GM23338 (cell line): ENCODE data around the gene KRTAP22-2. TPM values are rescaled to one million over a fixed set of nuclear protein-coding genes. Genes with fewer than 3 reads are reported as not detected.

Experiments
- ATAC-seq: fragments of 200-7000 bp; cut with Tn5 transposase; 3 replicates; pipeline ENCODE4 v1.9.1; 2020
- DNase-seq: peaks from one replicate; pipeline ENCODE4 v3.0.0-alpha.2; 2015; ENCODE audit warnings: low spot score
- H2AFZ ChIP-seq: fragments of 200-600 bp; sonication (generic); 2 replicates; pipeline ENCODE4 v1.8.0; 2016; ENCODE audit warnings: antibody characterized with exemption, mild to moderate bottlenecking, moderate library complexity
- H3F3A ChIP-seq: fragments of 200-600 bp; sonication (generic); replicated peaks from 2 replicates; pipeline ENCODE4 v1.8.0; 2017; ENCODE audit warnings: antibody characterized with exemption, mixed run types, low read depth
- H3K27ac ChIP-seq: fragments of 200-600 bp; sonication (generic); 2 replicates; pipeline ENCODE4 v1.6.1; 2016; ENCODE audit warnings: low read depth
- H3K27me3 ChIP-seq: fragments of 200-600 bp; sonication (generic); 2 replicates; pipeline ENCODE4 v1.8.0; 2016; ENCODE audit warnings: mild to moderate bottlenecking, mixed run types, moderate library complexity; ENCODE audit not compliant: insufficient read depth
- H3K36me3 ChIP-seq: fragments of 200-600 bp; sonication (generic); 2 replicates; pipeline ENCODE4 v1.8.0; 2016; ENCODE audit warnings: mild to moderate bottlenecking; ENCODE audit not compliant: insufficient read depth
- H3K4me1 ChIP-seq: fragments of 200-600 bp; sonication (generic); 2 replicates; pipeline ENCODE4 v1.8.0; 2016; ENCODE audit warnings: mild to moderate bottlenecking, moderate library complexity; ENCODE audit not compliant: insufficient read depth
- H3K4me2 ChIP-seq: fragments of 200-600 bp; sonication (generic); 2 replicates; pipeline ENCODE4 v1.7.1; 2017; ENCODE audit warnings: mixed run types
- H3K4me3 ChIP-seq: fragments of 200-600 bp; sonication (generic); 2 replicates; pipeline ENCODE4 v1.6.1; 2016; ENCODE audit warnings: mixed run types
- H3K79me2 ChIP-seq: fragments of 200-600 bp; sonication (generic); replicated peaks from 2 replicates; pipeline ENCODE4 v1.8.0; 2017; ENCODE audit warnings: mild to moderate bottlenecking; ENCODE audit not compliant: insufficient read depth
- H3K9me2 ChIP-seq: fragments of 200-600 bp; sonication (generic); 2 replicates; pipeline ENCODE4 v1.8.0; 2017; ENCODE audit not compliant: insufficient read depth
- H4K20me1 ChIP-seq: fragments of 200-600 bp; sonication (generic); replicated peaks from 2 replicates; pipeline ENCODE4 v1.8.0; 2017; ENCODE audit warnings: mild to moderate bottlenecking; ENCODE audit not compliant: insufficient read depth
- H3K27ac Mint-ChIP-seq: 2 replicates; pipeline ENCODE4 v1.8.0; 2020; ENCODE audit warnings: inconsistent platforms, mild to moderate bottlenecking, moderate library complexity, mixed read lengths
- H3K27me3 Mint-ChIP-seq: 3 replicates; pipeline ENCODE4 v1.8.0; 2022; ENCODE audit warnings: low read depth, mild to moderate bottlenecking, moderate library complexity, mixed read lengths, inconsistent platforms; ENCODE audit not compliant: insufficient read depth, poor library complexity
- H3K36me3 Mint-ChIP-seq: 3 replicates; pipeline ENCODE4 v1.8.0; 2021; ENCODE audit warnings: low read depth, mild to moderate bottlenecking, inconsistent platforms, moderate library complexity, mixed read lengths
- H3K4me1 Mint-ChIP-seq: 3 replicates; pipeline ENCODE4 v1.8.0; 2020; ENCODE audit warnings: mild to moderate bottlenecking, inconsistent platforms, mixed read lengths
- H3K4me3 Mint-ChIP-seq: 3 replicates; pipeline ENCODE4 v1.8.0; 2021; ENCODE audit warnings: moderate library complexity, mild to moderate bottlenecking, inconsistent platforms, mixed read lengths
- H3K9me3 Mint-ChIP-seq: 3 replicates; pipeline ENCODE4 v1.8.0; 2020; ENCODE audit warnings: moderate library complexity, mild to moderate bottlenecking, inconsistent platforms, mixed read lengths
- CREB1 ChIP-seq: fragments of 250-450 bp; sonication (Bioruptor Pico); IDR thresholded peaks from 2 replicates; pipeline ENCODE4 v1.5.0; 2020; ENCODE audit warnings: low read depth, mild to moderate bottlenecking, moderate library complexity
- CTCF ChIP-seq, 2 experiments: fragments of 200-600 bp in 1 of 2; sonication (generic) in 1 of 2; conservative IDR thresholded peaks; 2 replicates each; pipeline versions ENCODE4 v1.5.1 to v1.6.1; 2016 to 2017; ENCODE audit warnings: antibody characterized with exemption in 2 of 2, low read depth in 2 of 2, mild to moderate bottlenecking in 2 of 2, moderate library complexity in 1 of 2
- ETS1 ChIP-seq: IDR thresholded peaks from 2 replicates; pipeline ENCODE4 v1.6.1; 2016; ENCODE audit warnings: antibody characterized with exemption
- EZH2 ChIP-seq: fragments of 200-600 bp; sonication (generic); IDR thresholded peaks from one replicate; pipeline ENCODE4 v1.8.0; 2017; ENCODE audit warnings: antibody characterized with exemption, mild to moderate bottlenecking, low read depth; ENCODE audit not compliant: unreplicated experiment
- EZH2phosphoT487 ChIP-seq: fragments of 200-600 bp; sonication (generic); IDR thresholded peaks from one replicate; pipeline ENCODE4 v1.8.1; 2018; ENCODE audit warnings: antibody characterized with exemption; ENCODE audit not compliant: unreplicated experiment
- JUNB ChIP-seq: IDR thresholded peaks from one replicate; pipeline ENCODE4 v1.6.1; 2016; ENCODE audit warnings: antibody characterized with exemption; ENCODE audit not compliant: unreplicated experiment
- NANOG ChIP-seq: IDR thresholded peaks from 2 replicates; pipeline ENCODE4 v1.6.1; 2016; ENCODE audit warnings: antibody characterized with exemption, borderline replicate concordance
- POLR2AphosphoS5 ChIP-seq: IDR thresholded peaks from 2 replicates; pipeline ENCODE4 v1.6.1; 2016; ENCODE audit warnings: antibody characterized with exemption, low read depth
- REST ChIP-seq: IDR thresholded peaks from one replicate; pipeline ENCODE4 v1.6.1; 2018; ENCODE audit warnings: antibody characterized with exemption; ENCODE audit not compliant: unreplicated experiment
- STAT1 ChIP-seq: IDR thresholded peaks from one replicate; pipeline ENCODE4 v1.6.1; 2016; ENCODE audit warnings: antibody characterized with exemption; ENCODE audit not compliant: unreplicated experiment
- ZNF114 ChIP-seq: fragments of 250-450 bp; sonication (Bioruptor Pico); IDR thresholded peaks from 2 replicates; pipeline ENCODE4 v1.5.0; 2020; ENCODE audit warnings: mild to moderate bottlenecking, moderate library complexity
- ZNF331 ChIP-seq: fragments of 250-450 bp; sonication (Bioruptor Pico); IDR thresholded peaks from 2 replicates; pipeline ENCODE4 v1.5.0; 2020; ENCODE audit warnings: low read depth, mild to moderate bottlenecking, moderate library complexity
- ZNF462 ChIP-seq: fragments of 250-450 bp; sonication (Bioruptor Pico); IDR thresholded peaks from 2 replicates; pipeline ENCODE4 v1.5.0; 2020; ENCODE audit warnings: mild to moderate bottlenecking, moderate library complexity
- polyA plus RNA-seq: library from polyadenylated mRNA; unstranded; fragments of >200 nt; fragmentation: Nextera tagmentation; extraction: Ambion mirVana; gene quantifications from 2 replicates; pipeline ENCODE4 v1.2.1, GENCODE V29; 2016
- total RNA-seq: library from RNA; depleted of rRNA; stranded (reverse); fragments of >200 nt; shearing (Covaris generic); gene quantifications from 2 replicates; pipeline ENCODE4 v1.2.3, GENCODE V29; 2014

KRTAP22-2 gene
- total and polyA plus RNA-seq, 2 experiments from 2014 or later = not detected

DNA sequence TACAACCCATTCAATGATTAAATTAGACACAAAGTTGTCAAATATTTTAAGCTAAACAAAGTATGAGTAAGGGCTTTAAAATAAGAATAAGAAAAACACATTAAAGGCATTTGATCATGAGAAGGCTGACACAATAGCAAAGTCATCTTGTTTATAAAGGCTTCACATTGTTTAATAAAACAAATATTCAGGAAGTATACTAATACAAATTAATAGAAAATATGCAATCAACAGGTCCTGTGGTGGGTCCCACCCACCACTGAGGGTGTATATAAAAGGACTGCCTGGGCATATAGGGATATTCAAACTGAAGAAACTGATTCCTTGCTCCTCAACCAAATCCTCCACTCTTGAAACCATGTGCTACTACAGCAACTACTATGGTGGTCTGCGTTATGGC is 44.7 kb upstream of the KRTAP22-2 start, which contains the start of gene KRTAP20-2:
Gene KRTAP20-2, plus strand, starts transcription at position 301 of the 400 bp plus-strand sequence. Its CDS starts 58 bp downstream, at position 359.
- Histone ChIP-seq H3K27me3 (no peaks in the 10 kb centered on the region), H3K9me2 (no peaks in the 10 kb centered on the region; the same call in 1 of the 2 replicates), H4K20me1 (no peaks in the 10 kb centered on the region), H3F3A (no peaks in the 10 kb centered on the region), H3K79me2 (no peaks in the 10 kb centered on the region), H3K4me1 (no peaks in the 10 kb centered on the region), H2AFZ (no peak within 1 kb of the TSS), H3K27ac (no peak within 1 kb of the TSS), H3K4me2 (no peak within 1 kb of the TSS), H3K4me3 (no peak within 1 kb of the TSS), H3K36me3 (no peaks in the 10 kb centered on the region)
- Mint-ChIP-seq H3K4me1 (no peaks in the 10 kb centered on the region), H3K4me3 (no peak within 1 kb of the TSS), H3K27me3 (peaks cover 2% of the 10 kb centered on the region), H3K36me3 (no peaks in the 10 kb centered on the region), H3K9me3 (no peaks in the 10 kb centered on the region; the same call in 2 of the 3 replicates), H3K27ac (no peak within 1 kb of the TSS)
- no peak for TF ChIP-seq CREB1
- no peak for TF ChIP-seq EZH2phosphoT487
- TF ChIP-seq ZNF331 (CRISPR knock-in tag) = no peak
- TF ChIP-seq JUNB = no peak
- TF ChIP-seq STAT1 = no peak
- no peak for TF ChIP-seq CTCF (conservative IDR thresholded peaks at IDR 0.05; ENCODE audit: low read depth in 2 of 2)
- TF ChIP-seq NANOG = no peak
- TF ChIP-seq ETS1 = no peak
- TF ChIP-seq EZH2 = no peak
- TF ChIP-seq ZNF114 (CRISPR knock-in tag) = no peak
- TF ChIP-seq REST = no peak
- TF ChIP-seq ZNF462 (CRISPR knock-in tag) = no peak
- no peak for TF ChIP-seq POLR2AphosphoS5
- ATAC-seq = no peak
- no peak for DNase-seq
